Astrocyte (in vitro differentiated cells and primary cell): Measurements from ENCODE around the gene WBP1.

Experiments used
- EZH2 ChIP-seq: IDR thresholded peaks from 2 replicates; pipeline ENCODE4 v1.6.1; 2012; ENCODE audit warnings: mild to moderate bottlenecking, low read length, inconsistent platforms; ENCODE audit not compliant: insufficient read depth
- TF ChIP-seq, protein P1 (sequence below): IDR thresholded peaks from 2 replicates; pipeline ENCODE4 v1.5.1; 2011; ENCODE audit warnings: low read depth, mild to moderate bottlenecking, inconsistent platforms, low read length, moderate library complexity; ENCODE audit not compliant: insufficient read depth

DNA sequence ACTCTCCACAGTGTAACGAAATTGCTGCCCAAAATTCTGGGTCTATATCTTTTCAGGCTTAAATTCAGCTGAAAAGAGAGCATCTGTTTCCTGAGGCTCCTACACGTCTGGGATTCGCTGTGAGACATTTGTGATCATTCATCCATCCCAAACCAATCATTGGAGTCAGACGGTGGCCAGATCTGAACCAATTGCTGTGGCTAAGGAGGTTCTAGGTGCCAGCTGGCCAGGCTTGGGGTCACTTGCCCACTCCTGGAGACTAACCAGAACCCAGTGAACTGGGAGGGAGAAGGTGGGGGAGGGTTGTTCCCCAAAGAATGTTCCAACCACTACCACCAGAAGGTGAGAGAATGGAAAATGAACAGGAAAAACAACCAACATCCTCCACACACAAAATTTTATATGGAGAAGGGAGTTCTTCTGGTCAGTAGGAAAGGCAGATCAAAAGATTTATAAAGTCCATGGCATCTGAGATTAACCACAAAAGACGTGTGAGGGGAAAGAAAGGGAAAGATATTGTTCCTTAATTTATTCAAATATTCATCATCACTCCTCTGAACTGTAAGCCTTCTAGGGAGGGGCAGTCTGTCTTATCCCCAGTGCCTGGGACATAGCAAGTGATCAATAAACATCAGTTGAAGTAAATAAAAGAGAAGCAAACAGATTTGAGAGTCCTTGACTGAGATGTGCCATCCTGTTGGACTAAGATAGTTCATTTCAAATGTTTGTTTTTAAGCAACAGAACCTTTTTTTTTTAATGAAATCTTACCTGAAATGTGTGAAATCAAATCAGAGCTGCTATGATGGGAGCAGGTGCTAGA is 13.5 kb upstream of the WBP1 start:
- TF ChIP-seq, protein P1, sequence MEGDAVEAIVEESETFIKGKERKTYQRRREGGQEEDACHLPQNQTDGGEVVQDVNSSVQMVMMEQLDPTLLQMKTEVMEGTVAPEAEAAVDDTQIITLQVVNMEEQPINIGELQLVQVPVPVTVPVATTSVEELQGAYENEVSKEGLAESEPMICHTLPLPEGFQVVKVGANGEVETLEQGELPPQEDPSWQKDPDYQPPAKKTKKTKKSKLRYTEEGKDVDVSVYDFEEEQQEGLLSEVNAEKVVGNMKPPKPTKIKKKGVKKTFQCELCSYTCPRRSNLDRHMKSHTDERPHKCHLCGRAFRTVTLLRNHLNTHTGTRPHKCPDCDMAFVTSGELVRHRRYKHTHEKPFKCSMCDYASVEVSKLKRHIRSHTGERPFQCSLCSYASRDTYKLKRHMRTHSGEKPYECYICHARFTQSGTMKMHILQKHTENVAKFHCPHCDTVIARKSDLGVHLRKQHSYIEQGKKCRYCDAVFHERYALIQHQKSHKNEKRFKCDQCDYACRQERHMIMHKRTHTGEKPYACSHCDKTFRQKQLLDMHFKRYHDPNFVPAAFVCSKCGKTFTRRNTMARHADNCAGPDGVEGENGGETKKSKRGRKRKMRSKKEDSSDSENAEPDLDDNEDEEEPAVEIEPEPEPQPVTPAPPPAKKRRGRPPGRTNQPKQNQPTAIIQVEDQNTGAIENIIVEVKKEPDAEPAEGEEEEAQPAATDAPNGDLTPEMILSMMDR, result no peak
- no peak for TF ChIP-seq EZH2
